DOHH2 (cell line): ENCODE measurements around the gene LRP8.
A peak's percentile ranks its signal among the peaks of the same experiment; 100 is the strongest.

Experiments
- H3F3A ChIP-seq: fragments of 200-600 bp; sonication (generic), shearing (Covaris generic); 2 replicates; pipeline ENCODE4 v1.6.0; 2016; ENCODE audit warnings: antibody characterized with exemption, mild to moderate bottlenecking; ENCODE audit not compliant: control insufficient read depth, insufficient read depth
- H3K27ac ChIP-seq: fragments of 200-600 bp; sonication (generic); 2 replicates; pipeline ENCODE4 v1.5.1; 2014; ENCODE audit warnings: low read depth, mild to moderate bottlenecking, low read length, moderate library complexity
- H3K27me3 ChIP-seq: fragments of 200-600 bp; sonication (generic); 2 replicates; pipeline ENCODE4 v1.6.1; 2014; ENCODE audit warnings: mild to moderate bottlenecking, low read length, mixed read lengths; ENCODE audit not compliant: control insufficient read depth
- H3K36me3 ChIP-seq: fragments of 200-600 bp; sonication (generic); 2 replicates; pipeline ENCODE4 v1.6.1; 2014; ENCODE audit warnings: mild to moderate bottlenecking, low read length, moderate library complexity, mixed read lengths; ENCODE audit not compliant: control insufficient read depth
- H3K4me1 ChIP-seq: fragments of 200-600 bp; sonication (generic); 2 replicates; pipeline ENCODE4 v1.6.1; 2014; ENCODE audit warnings: mild to moderate bottlenecking, low read length, mixed read lengths; ENCODE audit not compliant: control insufficient read depth
- H3K4me2 ChIP-seq: fragments of 200-600 bp; sonication (generic); 2 replicates; pipeline ENCODE4 v1.6.0; 2014; ENCODE audit warnings: mild to moderate bottlenecking, low read length, moderate library complexity
- H3K4me3 ChIP-seq: fragments of 200-600 bp; sonication (generic); 2 replicates; pipeline ENCODE4 v1.5.1; 2014; ENCODE audit warnings: mild to moderate bottlenecking, low read length, mixed read lengths
- H3K79me2 ChIP-seq: fragments of 200-600 bp; sonication (generic); 2 replicates; pipeline ENCODE4 v1.6.1; 2014; ENCODE audit warnings: mild to moderate bottlenecking, low read length, mixed read lengths; ENCODE audit not compliant: control insufficient read depth
- H3K9me2 ChIP-seq: fragments of 200-600 bp; sonication (generic); replicated peaks from 2 replicates; pipeline ENCODE4 v1.6.1; 2014; ENCODE audit warnings: mild to moderate bottlenecking, low read length, mixed read lengths; ENCODE audit not compliant: control insufficient read depth
- H3K9me3 ChIP-seq: fragments of 200-600 bp; sonication (generic); 2 replicates; pipeline ENCODE4 v1.6.1; 2014; ENCODE audit warnings: antibody characterized with exemption, low read length, mixed read lengths; ENCODE audit not compliant: control insufficient read depth, insufficient read depth
- H4K20me1 ChIP-seq: fragments of 200-600 bp; sonication (generic); 2 replicates; pipeline ENCODE4 v1.6.0; 2014; ENCODE audit warnings: low read depth, mild to moderate bottlenecking, antibody characterized with exemption, low read length, moderate library complexity; ENCODE audit not compliant: control insufficient read depth, insufficient read depth
- CTCF ChIP-seq: fragments of 200-600 bp; sonication (generic); IDR thresholded peaks from one replicate; pipeline ENCODE4 v1.5.1; 2014; ENCODE audit warnings: antibody characterized with exemption, mild to moderate bottlenecking, low read depth, low read length; ENCODE audit not compliant: poor library complexity, severe bottlenecking
- EZH2phosphoT487 ChIP-seq: fragments of 200-600 bp; sonication (generic); IDR thresholded peaks from 2 replicates; pipeline ENCODE4 v1.6.1; 2017; ENCODE audit warnings: borderline replicate concordance, mild to moderate bottlenecking, antibody characterized with exemption, low read length, moderate library complexity, mixed read lengths

LRP8 gene

GRCh38 chr1:53367503-53368313 lies 39.8 kb upstream of the LRP8 start:
- Histone ChIP-seq H3K4me1 (peaks cover 17% of the 10 kb centered on the region), H3K27ac (no peak overlapping the region), H3F3A (no peaks in the 10 kb centered on the region), H3K27me3 (no peaks in the 10 kb centered on the region), H3K4me2 (peak overlapping the region; percentile 49), H3K9me2 (no peaks in the 10 kb centered on the region), H3K9me3 (no peaks in the 10 kb centered on the region), H3K79me2 (no peaks in the 10 kb centered on the region), H3K36me3 (no peaks in the 10 kb centered on the region), H3K4me3 (peak overlapping the region; percentile 28), H4K20me1 (no peaks in the 10 kb centered on the region)
- TF ChIP-seq EZH2phosphoT487 (no peak), CTCF (no peak)

DNA sequence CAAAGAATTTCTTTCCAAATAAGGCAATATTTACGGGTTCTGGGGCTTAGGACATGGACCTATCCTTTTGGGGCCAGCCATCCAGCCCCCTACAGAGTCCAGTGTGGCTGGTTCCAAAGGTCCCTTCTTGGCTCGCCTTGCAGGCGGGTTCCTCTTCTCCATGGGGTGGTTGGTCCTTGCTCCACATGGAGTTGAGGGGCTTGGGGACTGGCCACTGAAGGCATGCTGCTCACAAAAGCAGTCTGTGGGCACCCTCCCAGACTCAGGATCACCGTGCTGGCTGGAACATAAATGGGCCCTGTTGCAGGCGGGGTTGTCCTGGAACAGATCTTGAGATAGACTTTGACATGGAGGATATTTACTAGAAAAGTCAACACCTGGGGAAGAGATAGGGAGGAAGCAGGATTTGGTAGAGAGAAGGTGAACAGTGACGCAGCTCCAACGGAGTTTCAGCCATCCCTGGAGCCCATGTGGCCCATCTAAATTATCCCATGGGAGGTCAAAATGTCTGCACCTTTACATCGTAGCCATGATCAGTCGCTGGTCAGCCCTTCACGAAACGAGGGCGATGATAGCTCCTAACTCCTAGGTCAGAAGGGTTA lies 39.1 kb upstream of the LRP8 start:
- Histone ChIP-seq H4K20me1 (no peaks in the 10 kb centered on the region), H3K36me3 (no peaks in the 10 kb centered on the region), H3K9me2 (no peaks in the 10 kb centered on the region), H3K4me2 (no peak overlapping the region), H3K4me1 (peaks cover 17% of the 10 kb centered on the region), H3K27ac (no peak overlapping the region), H3K9me3 (no peaks in the 10 kb centered on the region), H3K79me2 (no peaks in the 10 kb centered on the region), H3K4me3 (no peak overlapping the region), H3F3A (no peaks in the 10 kb centered on the region), H3K27me3 (no peaks in the 10 kb centered on the region)
- no peak for TF ChIP-seq CTCF
- no peak for TF ChIP-seq EZH2phosphoT487

- Histone ChIP-seq H3K36me3 (no peaks in the 10 kb centered on the region), H3K9me2 (no peaks in the 10 kb centered on the region), H3K4me1 (peaks cover 17% of the 10 kb centered on the region), H3K79me2 (no peaks in the 10 kb centered on the region), H4K20me1 (no peaks in the 10 kb centered on the region), H3K27me3 (no peaks in the 10 kb centered on the region), H3K27ac (no peak overlapping the region), H3K9me3 (no peaks in the 10 kb centered on the region), H3K4me2 (no peak overlapping the region), H3F3A (no peaks in the 10 kb centered on the region), H3K4me3 (no peak overlapping the region)
- TF ChIP-seq CTCF (no peak), EZH2phosphoT487 (no peak)
Observed at GRCh38 chr1:53365437-53366063, 37.7 kb upstream of the LRP8 start.
